Bone marrow (tissue), 2 donors: ENCODE results near the gene PRIMPOL.
A peak's percentile ranks its signal among the peaks of the same experiment; 100 is the strongest.
"Not testable (repeated sequence)": the region's sequence is repeated elsewhere in the genome, so short reads cannot be mapped to it uniquely, and the experiment has no call there.

Experiments
- DNase-seq, 2 donors: peaks; one replicate each; lab custom pipeline; 2025; lab: John Stamatoyannopoulos, UW

PRIMPOL gene

DNA sequence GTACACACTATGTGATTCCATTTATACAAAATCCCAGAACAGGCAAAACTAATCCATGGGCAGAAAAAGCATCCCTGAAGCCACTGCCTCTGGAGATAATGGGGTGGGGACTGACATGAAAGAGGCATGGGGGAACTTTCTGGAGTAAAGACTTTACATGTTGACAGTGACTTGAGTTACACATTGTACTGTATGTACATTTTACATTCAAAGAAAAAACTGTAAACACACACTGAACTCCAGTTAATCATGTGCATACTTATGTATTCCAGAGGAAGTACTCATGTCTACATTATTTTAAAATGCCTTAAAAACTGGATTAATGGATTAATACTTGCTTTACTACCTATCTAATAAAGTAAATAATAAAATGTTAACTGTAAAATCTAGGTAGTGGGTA is 62.8 kb downstream of the PRIMPOL start:
- no peak for DNase-seq

- DNase-seq = no peak
Measured at GRCh38 chr4:184713887-184714286, 64.3 kb downstream of the PRIMPOL start.

DNA sequence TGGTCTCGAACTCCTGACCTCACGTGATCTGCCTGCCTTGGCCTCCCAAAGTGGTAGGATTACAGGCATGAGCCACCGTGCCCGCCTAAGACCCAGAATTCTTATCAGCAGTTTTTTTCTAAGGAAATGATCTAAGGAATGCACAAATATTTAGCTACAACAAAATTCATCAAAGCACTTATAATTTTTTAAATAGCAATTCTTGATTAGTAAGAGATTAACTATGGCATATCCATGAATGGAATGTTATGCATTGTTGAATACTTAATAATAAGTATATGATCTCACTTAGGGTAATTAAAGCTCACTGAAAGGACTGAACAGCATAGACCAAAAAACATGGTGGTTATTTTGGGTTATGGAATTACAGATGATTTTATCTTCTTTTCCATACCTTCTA is 66.0 kb downstream of the PRIMPOL start:
- no peak for DNase-seq

- DNase-seq = no peak
Measured at GRCh38 chr4:184719407-184719806, 69.9 kb downstream of the PRIMPOL start.

DNA sequence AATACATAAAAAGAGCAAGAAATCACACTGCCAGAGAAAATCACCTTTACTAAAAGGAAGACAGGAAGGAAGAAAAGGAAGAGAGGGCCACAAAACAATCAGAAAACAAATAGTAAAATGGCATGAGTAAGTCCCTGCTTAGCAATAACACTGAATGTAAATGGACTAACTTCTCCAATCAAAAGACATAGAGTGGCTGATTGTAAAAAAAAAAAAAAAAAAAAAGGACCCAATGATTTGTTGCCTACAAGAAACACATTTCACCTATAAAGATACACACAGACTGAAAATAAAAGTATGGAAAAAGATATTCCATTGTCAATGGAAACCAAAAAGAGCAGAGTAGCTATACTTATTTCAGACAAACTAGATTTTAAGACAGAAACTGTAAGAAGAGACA is 71.7 kb downstream of the PRIMPOL start:
- DNase-seq = no peak

DNA sequence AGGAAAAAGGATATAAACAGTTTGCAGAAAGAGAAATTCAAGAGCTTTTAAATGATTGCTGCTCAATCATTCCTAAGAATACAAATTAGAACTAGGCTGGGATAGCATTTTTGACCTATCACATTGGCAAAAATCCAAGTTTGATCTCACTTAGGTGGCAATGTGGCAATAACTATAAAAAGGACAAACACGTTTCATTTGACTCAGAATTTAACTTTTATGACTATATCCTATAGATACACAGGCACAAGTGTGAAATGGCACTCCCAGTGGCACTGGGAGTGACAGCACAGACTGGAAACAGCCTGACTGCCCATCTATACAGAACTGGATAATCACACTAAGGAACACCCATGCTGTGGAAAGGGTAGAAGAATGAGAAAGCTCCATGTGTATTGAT is 73.3 kb downstream of the PRIMPOL start:
- no peak for DNase-seq

- no peak for DNase-seq
Measured at GRCh38 chr4:184727430-184727829, 77.9 kb downstream of the PRIMPOL start.

DNA sequence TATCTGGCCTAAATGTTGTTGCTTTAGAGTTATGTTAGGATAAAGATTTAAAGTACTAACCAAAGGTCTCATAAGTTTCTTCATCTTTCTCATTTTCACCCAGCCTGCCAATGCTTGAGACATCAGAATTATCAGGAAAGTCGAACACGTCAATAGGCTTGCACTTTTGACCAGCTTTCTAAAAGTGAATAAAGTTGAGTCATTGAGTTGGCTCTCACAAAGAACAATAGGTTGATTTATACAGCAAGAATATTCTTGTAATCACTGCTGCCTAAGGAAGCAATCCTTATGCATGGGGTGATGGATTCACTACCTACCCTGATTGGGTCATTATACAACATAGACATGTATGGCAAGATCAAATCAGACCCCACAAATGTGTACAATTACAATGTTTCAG is 79.3 kb downstream of the PRIMPOL start:
- DNase-seq = no peak

DNA sequence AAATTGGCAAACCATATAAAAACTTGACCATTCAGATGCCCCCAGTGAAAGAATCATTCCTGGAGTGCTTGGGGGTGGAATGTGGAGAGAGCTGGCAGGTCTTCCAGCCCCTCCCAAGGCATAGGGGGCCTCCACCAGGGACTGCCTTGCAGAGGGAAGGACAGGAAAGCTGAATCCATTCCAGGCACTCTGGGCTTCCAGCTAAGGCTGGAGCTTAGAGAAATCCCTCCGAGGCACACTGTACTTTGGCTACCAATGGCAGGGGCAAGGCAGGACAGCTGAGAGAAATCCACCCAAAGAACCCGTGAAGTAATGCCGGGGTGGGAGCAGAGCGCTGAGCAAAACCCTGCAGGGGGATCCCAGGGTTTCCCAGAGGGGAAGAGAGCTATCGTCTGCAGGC is 80.4 kb downstream of the PRIMPOL start:
- DNase-seq = no peak

GRCh38 chr4:184731056-184731455 is 81.5 kb downstream of the PRIMPOL start:
- no peak for DNase-seq

GRCh38 chr4:184732126-184732525 is 82.6 kb downstream of the PRIMPOL start:
- DNase-seq = no peak

- DNase-seq = peak; percentile 88 to 98
Measured at GRCh38 chr4:184733654-184734524, 84.4 kb downstream of the PRIMPOL start, which contains the start of gene CENPU. CENPU (minus strand) TSS chr4:184734096; CDS start chr4:184734062, 34 bp downstream.

GRCh38 chr4:184734758-184735157 is 85.2 kb downstream of the PRIMPOL start:
- DNase-seq = no peak

- peak in 1 of 2 donors; percentile 59 for DNase-seq
Measured at GRCh38 chr4:184739575-184739974, 90.0 kb downstream of the PRIMPOL start.

DNA sequence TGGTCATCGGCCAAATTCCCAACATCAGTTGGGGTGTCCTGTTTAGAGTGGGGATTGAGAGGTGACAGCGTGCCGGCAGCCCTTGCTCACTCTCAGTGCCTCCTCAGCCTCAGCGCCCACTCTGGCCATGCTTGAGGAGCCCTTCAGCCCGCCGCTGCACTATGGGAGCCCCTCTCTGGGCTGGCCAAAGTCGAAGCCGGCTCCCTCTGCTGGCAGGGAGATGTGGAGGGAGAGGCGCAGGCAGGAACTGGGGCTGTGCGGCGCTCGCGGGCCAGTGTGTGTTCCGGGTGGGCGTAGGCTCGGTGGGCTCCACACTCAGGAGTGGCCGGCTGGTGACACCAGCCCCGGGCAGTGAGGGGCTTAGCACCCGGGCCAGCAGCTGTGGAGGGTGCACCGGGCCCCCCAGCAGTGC is 91.4 kb downstream of the PRIMPOL start:
- no peak for DNase-seq

DNA sequence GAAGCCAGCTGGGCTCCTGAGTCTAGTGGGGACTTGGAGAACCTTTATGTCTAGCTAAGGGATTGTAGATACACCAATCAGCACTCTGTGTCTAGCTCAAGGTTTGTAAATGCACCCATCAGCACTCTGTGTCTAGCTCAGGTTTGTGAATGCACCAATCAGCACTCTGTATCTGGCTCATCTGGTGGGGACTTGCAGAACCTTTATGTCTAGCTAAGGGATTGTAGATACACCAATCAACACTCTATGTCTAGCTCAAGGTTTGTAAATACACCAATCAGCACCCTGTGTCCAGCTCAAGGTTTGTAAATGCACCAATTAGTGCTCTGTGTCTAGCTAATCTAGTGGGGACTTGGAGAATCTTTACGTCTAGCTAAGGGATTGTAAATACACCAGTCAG is 92.1 kb downstream of the PRIMPOL start:
- DNase-seq = not testable (repeated sequence)

DNA sequence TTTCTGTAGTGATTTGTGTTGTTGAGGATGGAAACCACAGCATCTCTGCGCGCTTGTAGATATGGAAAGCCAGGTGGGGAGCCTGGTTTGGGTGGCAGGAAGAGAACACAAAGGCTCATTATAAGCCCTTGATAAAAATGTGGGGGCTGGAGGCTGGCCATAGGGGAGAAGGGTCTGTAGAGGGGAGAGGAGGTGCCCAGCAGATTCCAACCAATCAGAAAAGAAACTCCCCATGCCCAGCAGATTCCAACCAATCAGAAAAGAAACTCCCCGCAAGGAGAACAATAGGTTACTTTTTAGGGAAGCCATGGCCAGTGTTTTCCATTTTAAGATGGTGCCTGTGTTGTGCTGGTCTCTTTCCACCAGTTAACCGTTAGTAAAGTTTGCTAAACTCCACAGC is 94.1 kb downstream of the PRIMPOL start:
- no peak for DNase-seq

GRCh38 chr4:184744236-184744635 is 94.7 kb downstream of the PRIMPOL start:
- DNase-seq = no peak
